Fibroblast of gingiva (primary cell): ENCODE results near the gene SCRG1.

Source experiments
- DNase-seq: peaks from one replicate; pipeline ENCODE4 v3.0.0-alpha.2; 2011; ENCODE audit warnings: low read depth

SCRG1 gene

DNA sequence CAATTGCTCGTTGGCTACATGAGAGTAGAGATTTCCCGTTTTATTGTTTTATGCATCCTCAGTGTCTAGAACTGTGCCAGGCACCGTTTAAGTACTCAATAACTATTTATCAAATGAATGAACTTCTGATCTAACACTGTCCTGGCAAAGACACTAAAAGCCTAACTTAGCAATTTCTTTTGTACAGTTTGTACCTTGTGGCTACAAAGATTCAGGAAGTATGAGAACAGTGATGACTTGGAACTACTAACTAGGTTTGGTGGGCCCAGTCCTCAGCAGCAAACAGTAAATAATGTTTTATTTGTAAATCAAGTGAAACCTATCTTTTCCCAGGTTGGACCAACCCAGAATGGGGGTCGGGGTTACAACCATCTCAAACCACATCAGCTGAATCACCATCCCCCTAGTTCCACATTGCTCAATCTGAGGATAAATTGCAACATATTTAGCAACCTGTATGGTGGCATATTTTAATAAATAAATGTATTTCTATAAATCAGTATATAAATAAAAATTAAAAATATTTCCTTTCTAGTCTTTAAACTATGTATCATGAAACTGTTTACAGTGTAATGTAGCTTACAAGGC is 12.3 kb upstream of the SCRG1 start:
- no peak for DNase-seq

DNA sequence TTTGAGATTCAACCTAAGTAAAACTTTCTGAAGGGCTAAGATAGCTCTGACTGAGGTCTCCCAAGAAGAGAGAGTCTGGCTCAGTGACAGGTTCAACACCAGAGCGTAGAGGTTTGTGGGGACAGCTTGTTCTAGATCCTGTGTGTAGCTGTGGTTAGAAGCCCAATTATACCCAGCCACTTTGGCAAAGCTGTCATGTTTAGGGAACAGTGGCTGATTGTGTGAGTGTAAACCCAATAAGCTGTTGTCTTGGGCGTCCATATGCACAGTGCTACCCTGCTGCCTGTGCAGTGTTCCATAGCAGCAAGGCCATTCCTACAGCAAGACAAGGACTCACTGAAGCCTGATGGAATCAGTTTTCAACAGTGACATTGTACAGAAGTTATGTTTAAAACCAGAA is 11.2 kb upstream of the SCRG1 start:
- no peak for DNase-seq

DNA sequence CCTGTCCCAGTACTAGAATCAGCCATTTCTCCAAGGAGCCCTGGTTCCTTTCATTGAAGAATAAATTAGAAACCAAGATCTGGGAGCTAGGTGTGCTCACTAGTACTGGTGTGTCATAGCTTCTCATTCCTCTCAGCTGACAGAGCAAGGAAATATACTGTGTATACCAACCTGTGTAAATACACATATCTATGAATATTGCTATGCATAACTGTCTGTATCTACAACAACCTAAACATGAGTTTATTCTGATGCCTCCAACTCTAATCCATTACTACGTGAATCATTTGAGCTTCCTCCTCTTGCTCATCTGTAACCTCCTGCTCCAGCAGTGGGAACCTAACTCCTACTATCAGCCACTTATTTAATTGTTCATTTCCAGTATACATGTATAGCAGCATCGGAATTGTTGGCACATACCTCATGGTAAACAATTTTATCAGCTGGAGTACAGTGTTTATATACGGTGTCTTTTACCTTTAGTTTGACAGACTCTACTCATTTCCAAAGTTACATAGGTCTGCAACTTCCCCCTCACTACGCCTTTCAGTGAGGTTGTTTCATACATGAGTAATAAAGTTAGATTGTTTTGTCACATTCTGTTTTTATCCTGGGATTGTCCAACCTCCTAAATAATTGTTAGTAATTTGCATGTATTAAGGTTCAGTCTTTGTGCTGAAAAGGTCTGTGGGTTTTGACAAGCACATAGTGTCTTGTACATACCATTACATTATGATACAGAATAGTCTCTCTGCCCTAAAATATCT is 7.1 kb upstream of the SCRG1 start:
- no peak for DNase-seq

DNA sequence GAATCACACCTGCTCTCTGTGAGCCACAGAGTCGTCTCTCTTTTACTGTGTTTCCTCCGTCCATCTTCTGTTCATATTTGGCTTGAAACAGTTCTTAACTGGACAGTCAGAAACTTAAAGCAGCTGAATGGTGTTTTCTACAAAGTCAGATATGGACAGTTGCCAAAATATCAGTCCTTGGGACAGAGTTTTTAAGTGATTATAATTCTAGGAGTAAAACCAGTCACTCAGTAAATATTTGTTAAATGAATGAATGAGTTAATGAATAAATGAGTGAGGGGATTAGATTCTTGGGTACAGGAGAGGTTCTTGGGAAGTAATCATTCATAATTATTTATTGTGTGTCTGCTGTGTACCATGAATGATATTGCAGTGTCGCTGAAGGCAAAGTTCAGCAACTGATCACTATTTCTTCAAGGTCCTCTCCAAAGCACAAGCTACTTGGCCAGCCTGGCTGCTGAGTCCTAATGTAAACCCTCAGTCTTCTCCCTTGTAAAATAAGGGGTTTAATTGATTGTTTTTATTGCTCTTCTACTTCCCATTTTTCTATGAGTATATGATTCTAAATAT is 5.5 kb upstream of the SCRG1 start:
- DNase-seq, result no peak

DNA sequence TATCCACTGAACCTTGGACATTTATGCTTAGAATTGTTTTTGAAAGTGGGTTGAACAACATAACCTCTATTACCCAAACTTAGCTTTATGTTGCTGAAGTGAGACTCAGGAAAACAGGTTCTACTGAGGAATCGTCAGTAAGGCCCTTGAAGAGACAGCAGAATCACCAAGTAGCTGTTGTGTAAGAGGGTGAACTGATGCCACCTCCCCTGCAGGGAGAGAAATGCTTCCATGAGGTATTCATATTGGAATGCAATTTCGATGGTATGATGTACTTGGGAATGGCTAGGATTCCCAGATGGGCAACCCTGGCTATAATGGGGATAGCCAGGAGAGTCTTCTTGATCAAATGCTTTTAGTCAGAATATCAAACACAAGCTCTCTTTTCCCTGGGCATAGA is 4.1 kb upstream of the SCRG1 start:
- DNase-seq, result peak; percentile 54

DNA sequence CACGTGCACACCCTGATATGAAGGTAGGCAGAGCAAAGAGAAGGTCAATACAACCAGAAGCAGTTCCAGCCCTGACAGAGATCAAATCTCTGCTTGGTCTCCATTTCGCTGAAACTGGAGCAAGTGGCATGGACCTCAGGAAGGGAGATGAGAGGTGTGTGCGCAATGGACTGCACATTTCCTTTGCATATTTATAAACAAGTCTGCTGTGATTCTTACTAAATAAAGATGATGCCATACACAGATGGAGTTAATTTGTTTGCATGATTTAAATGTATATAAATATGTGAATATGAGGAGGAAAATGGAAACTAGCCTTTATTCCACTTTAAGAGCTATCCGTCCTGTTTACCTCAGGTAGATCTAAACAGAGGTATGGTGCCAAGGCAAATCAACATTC is 2.1 kb upstream of the SCRG1 start:
- DNase-seq, result no peak

DNA sequence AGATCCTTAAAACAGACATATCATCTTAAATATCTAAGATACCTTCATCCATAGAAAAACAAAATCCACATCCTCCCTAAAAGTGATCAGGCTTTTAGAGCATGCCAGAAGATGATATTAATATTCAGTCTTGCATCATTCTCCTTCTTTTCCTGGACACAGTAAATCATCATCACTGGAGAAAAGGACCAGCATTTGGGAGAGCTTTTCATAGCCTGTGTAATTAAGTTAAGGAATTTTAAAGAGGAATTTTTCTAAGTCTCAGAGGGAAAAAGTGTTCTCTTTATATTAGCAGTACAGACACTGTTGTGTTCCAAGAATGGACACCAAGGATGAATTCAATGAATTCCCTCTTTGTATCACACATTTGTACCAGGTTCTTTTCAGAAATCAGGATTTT is 696 bp downstream of the SCRG1 start:
- no peak for DNase-seq

DNA sequence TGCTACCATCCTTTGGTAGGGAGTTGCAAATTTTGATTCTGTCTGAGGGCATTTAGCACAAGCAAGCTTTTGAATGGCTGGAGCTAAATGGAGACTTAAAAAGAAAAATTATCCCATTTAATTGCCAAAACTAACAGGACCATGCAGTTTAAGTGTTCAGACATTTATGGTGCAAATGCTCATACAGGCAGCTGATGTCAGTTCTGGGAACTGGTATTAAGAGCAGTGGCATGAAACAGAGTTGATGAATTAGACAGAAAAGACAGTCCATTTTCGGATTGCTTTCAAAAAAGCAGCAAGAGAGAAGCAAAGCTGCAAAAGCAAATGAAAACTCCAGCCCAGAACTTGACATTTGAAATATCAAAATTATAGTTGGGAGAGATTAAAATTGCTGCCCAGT is 1.3 kb downstream of the SCRG1 start:
- no peak for DNase-seq

DNA sequence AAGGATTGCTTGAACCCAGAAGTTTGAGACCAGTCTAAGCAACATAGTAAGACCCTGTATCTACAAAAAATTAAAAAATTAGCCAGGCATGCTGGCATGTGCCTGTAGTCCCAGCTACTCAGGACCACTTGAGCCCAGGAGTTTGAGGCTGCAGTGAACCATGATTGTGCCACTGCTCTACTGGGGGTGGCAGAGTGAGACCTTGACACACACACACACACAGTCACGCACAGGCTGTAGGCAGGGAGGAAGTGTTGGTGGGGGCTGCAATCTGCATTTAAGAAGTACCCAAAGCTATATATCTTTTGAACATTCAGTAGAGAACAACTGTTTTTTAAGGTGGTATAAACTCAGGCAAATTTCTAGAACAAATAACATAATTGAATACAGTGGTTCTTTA is 7.2 kb downstream of the SCRG1 start:
- no peak for DNase-seq

DNA sequence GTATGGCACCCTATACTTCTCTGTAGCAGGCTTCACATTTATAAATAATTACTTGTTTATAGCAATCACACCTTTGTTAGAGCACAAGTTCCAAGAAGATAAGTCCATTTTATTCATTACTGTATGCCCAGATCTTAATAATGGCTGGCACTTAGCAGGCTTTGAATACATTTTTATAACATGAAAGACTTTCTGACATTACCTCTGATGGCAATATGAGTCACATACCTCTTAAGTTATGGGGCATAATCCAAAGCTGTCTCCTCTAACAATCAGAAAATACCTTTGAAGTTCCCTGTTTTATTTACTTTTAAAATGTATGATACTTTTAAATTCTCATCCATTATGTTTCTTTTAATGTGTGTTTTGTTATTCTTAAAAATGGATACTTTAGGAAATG is 12.2 kb downstream of the SCRG1 start:
- DNase-seq, result no peak

DNA sequence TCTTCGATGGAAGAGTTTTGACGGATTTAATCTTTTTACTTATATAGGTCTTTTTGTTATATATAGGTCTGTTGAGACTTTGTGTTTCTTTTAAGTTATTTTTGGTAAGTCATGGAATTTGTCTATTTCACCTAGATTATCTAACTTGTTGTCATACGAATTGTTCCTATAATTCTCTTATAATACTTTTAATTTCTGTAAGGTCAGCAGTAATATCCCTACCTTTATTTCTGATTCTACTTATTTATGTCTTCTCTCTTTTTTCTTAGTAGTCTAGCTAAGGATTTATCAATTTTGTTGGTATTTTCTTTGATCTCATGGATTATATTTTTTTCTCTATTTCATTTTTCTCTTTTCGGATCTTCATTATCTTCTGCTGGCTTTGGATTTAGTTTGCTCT is 16.6 kb downstream of the SCRG1 start:
- DNase-seq, result no peak

DNA sequence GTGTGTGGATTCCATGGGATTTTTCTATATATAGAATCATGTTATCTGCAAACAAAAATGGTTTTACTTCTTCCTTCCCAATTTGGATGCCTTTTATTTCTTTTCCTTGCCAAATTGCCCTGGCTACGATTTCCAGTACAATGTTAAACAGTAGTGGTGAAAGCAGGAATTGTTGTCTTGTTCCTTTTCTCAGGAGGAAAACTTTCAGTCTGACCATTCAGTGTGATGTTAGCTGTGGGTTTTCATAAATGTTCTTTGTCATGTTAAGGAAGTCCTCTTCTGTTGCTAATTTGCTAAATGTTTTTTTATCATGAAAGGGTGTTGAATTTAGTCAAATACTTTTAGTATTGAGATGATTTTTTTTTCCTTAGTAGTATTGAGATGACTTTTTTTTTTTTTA is 17.3 kb downstream of the SCRG1 start:
- no peak for DNase-seq

DNA sequence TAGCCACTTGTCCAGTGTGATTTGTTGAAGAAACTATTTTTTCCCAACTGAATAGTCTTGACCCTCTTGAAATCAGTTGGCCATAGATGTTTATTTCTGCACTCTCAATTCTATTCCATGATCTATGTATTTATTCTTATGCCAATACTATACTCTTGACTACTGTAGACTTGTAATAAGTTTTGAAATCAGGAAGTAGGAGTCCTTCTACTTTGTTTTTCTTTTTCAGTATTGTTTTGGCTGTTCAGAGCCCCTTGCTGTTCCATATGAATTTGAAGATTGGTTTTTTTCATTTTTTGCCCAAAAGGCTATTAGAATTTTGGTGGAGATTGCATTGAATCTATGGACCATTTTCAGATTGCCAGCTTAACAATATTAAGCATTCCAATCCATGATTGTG is 17.9 kb downstream of the SCRG1 start:
- DNase-seq, result no peak

DNA sequence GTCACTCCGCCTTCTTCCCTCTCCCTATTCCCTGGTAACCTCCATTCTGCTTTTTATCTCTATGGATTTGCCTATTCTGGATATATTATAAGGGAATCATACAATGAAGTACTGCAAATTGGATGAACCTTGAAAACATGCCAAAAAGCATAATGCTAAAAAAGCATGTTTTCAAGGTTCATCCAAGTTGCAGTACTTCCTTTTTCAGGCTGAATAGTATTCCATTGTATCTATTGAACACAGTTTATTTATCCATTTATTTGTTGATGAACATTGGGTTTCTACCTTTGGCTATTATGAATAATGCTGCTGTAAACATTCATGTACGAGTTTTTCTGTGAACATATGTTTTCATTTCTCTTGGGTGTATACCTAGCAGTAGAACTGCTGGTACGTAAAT is 19.0 kb downstream of the SCRG1 start:
- no peak for DNase-seq

DNA sequence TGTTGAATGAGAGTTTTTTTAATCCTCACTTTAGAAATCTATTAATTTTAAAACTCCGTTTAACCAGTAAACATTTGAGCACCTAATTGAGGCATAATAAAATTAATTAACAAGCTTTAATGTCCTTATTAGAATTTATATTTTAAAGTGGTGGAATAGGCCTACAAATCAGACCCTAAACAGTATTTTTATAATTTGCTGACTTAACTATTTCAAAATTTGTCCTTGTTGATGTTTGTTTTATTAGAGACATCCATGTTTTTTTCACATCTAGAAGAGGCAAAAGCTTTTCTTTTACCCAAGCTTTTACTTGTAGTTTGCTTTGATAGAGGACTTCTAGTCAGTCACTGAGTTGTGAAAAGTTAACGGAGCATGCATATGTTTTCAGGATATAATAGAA is 24.3 kb downstream of the SCRG1 start:
- no peak for DNase-seq

DNA sequence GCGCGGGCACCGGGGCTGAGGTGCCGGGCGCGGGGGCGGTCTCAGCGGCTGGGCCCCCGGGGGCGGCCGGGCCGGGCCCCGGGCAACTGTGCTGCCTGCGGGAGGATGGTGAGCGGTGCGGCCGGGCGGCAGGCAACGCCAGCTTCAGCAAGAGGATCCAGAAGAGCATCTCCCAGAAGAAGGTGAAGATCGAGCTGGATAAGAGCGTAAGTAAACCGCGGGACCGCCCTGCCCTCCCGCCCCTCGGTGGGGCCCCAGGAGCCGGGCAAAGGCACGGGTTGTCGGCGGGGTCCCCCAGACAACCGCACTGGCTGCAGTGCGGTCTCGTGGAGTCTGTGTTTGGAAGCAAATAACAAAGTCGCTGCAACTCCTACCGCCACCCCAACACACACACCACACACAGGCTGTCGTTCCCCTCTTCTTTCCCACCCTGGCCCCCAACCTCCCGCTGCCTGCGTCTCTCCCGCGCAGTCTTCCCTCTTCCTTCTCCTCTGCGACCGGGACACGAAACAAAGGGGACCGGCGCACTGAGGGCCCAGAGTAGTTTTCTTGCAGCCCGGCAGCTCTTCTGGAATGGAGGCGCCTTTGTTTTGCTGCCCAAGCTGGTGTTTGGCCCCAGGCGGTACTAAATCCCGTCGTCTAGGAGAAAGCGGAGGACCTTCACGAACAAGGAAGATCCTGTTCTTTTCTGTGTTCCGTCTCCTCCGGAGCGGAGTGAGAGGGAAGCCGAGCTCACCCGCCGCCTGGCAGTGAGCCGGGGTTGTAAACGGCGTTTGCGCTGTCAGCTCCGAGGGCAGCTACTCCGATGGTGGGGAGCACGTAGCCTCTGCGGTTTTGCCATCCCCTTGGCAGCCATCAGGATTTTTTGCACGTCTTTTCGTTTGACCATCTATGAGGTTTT is 27.4 kb downstream of the SCRG1 start:
- peak; percentile 74 for DNase-seq

DNA sequence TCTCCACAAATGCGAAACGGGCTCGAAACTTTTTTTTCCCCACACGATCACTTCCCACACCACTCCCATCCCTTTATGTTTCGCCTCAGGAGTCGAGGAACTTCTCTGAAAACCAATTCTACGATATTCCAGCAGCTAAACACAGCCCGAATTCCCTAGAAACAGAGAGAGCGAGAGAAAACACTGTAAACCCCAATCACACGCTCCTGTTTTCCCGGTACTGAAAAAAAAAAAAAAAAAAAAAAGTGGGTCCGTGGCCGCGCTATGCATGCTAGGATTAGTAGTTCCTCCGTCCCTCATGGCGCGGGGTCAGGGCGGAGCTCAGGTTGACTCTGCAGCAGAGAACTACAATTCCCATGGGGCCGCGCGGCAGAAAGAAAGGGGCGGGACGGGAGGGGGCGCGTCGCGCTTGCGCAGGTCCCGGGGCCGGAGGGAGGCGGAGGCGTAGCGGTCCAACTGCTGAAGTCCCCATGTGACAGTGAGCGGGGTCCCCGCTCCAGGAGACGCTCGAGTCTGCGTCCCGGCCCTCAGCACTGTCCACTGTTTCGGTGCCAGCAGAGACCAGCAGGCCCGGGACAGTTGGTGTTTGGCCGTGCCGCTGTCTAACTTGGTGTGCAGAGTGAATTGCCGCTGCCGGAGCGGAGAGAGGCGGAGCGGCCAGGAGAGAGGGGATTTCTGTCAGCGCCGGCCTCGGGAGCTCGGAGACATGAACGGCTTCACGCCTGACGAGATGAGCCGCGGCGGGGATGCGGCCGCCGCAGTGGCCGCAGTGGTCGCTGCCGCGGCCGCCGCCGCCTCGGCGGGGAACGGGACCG is 28.2 kb downstream of the SCRG1 start, which contains the start of gene SAP30:
Gene SAP30 (plus strand): TSS at position 478 of the 815 bp plus-strand sequence. CDS start 229 bp downstream, at position 707.
- DNase-seq, result peak; percentile 99

DNA sequence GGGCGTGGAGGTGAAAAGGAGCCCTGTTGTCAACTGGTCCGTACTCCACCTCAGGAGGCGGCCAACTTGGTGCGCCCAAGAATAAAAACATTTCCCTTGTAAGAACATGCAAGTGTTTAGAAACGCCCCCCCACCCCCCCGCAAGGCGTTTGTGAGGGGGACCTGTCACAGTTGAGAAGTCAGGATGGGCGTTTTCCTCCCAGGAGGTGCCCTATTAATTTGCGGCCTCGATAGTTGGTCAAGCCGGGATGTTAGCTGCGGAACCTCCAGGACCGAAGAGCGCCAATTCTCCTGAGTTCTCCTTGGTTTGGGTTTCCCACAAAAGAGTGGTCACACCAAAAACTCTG is 28.8 kb downstream of the SCRG1 start:
- DNase-seq, result no peak

DNA sequence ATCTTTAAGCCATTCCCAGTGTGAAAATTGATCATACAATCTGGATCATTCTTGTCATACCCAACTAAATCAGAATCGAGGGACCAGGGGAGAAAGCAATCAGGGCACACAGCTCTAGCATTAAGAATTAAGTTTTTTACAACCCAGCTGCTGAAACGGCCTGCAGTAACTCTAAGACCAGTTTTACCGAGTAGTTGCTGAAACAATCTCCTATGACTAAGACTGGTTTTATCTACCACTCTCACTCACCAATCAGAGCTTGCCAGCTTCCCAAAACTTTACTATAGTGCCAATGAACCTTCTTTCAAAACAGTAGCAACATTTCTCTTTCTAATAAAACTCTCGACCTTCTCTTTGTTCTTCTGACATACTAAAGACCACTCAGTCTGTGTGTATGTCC is 31.0 kb downstream of the SCRG1 start:
- peak; percentile 35 for DNase-seq

DNA sequence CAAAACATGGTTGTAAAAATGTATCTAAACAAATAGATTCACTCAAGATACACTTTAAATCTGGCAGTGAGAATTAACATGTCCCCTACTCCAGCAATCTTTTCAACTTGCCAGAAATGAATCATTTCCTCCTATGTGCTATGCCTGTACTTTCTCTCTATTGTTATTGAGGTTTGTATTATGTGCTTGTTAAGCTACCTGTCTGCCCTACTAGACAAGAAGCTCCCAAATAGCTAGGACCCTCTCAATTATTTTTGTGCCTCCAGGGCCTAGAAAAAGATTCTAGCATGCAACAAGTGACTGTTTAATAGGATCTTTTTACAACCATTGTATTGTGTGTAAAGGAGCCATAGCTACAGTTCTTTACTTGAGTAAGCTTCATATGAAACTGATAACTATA is 31.6 kb downstream of the SCRG1 start:
- no peak for DNase-seq

DNA sequence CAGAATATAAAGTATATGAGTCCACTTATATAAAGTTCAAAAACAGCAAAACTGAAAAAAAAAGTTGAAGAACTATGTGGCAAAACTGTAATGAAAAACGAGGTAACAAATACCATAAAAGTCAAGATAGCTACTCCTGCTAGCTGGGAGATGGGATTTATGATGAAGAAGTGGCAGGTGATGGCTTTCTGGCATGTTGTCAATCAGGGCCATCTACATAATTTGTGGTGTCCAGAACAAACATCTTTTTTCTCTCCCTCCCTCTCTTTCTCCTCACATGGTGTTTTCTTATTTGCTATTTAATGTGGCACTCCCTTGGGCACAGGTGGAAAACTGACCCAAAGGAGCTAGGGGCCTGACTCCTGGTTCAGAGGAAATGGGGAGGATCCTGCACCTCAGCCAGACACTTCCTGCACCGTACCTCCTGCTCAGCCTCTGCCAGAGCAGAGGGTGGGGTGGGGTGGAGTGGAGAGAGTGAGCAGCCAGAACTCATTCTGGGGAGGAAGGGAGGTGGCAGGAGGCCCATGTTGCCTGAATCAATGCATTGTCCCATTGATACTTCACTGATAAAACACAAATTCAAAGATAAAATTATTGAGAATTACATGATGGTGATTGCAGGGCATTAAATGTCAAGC is 33.4 kb downstream of the SCRG1 start:
- DNase-seq, result no peak
